ENCODE results near the gene LHPP. TPM values are rescaled to one million over a fixed set of nuclear protein-coding genes. Genes with fewer than 3 reads are reported as not detected.

Gene LHPP
- total RNA-seq, 4 donors from 2014 or later = 34.2 to 76.7 (median 38.2) TPM

- H3K27me3 ChIP-seq = no peaks in the 10 kb centered on the region
- no peak for DNase-seq
- no peak overlapping the region for H3K27ac ChIP-seq
- peaks cover 0 to 3% (median under 1%) of the 10 kb centered on the region in 4 donors for H3K4me1 ChIP-seq
- H3K9me3 ChIP-seq = no peaks in the 10 kb centered on the region
- no peaks in the 10 kb centered on the region for H3K36me3 ChIP-seq
- no peak overlapping the region for H3K4me3 ChIP-seq
- no peak for TF ChIP-seq CTCF (IDR thresholded peaks at IDR 0.05)
Observed at GRCh38 chr10:124564881-124565280, 103.3 kb downstream of the LHPP start.

- H3K27me3 ChIP-seq = no peaks in the 10 kb centered on the region
- no peak overlapping the region for H3K4me3 ChIP-seq
- peaks cover 0 to 4% (median 0%) of the 10 kb centered on the region in 4 donors for H3K4me1 ChIP-seq
- H3K9me3 ChIP-seq = no peaks in the 10 kb centered on the region
- DNase-seq = no peak
- TF ChIP-seq POLR2A (IDR thresholded peaks at IDR 0.05) (no peak), CTCF (IDR thresholded peaks at IDR 0.05) (peak in 1 of 6 experiments; percentile 6)
- no peak overlapping the region for H3K27ac ChIP-seq
- no peaks in the 10 kb centered on the region for H3K36me3 ChIP-seq
Observed at GRCh38 chr10:124565565-124566221, 104.1 kb downstream of the LHPP start.

GRCh38 chr10:124566222-124566888, 104.7 kb downstream of the LHPP start:
- no peaks in the 10 kb centered on the region for H3K9me3 ChIP-seq
- peaks cover 0 to 4% (median 0%) of the 10 kb centered on the region in 4 donors for H3K4me1 ChIP-seq
- no peak for DNase-seq
- no peaks in the 10 kb centered on the region for H3K36me3 ChIP-seq
- H3K27ac ChIP-seq = no peak overlapping the region
- TF ChIP-seq CTCF (IDR thresholded peaks at IDR 0.05) = no peak
- H3K4me3 ChIP-seq = no peak overlapping the region
- no peaks in the 10 kb centered on the region for H3K27me3 ChIP-seq

GRCh38 chr10:124566981-124567835, 105.6 kb downstream of the LHPP start:
- Histone ChIP-seq H3K9me3 (no peaks in the 10 kb centered on the region), H3K4me3 (no peak overlapping the region), H3K27me3 (no peaks in the 10 kb centered on the region), H3K27ac (no peak overlapping the region), H3K36me3 (no peaks in the 10 kb centered on the region), H3K4me1 (peaks cover 0 to 4% (median 0%) of the 10 kb centered on the region in 4 donors)
- TF ChIP-seq CTCF (IDR thresholded peaks at IDR 0.05) (no peak), POLR2A (IDR thresholded peaks at IDR 0.05) (no peak)
- DNase-seq = no peak

GRCh38 chr10:124568339-124568738, 106.7 kb downstream of the LHPP start:
- Histone ChIP-seq H3K27ac (no peak overlapping the region), H3K4me1 (peaks cover 0 to 4% (median 0%) of the 10 kb centered on the region in 4 donors), H3K9me3 (no peaks in the 10 kb centered on the region), H3K36me3 (no peaks in the 10 kb centered on the region), H3K4me3 (no peak overlapping the region), H3K27me3 (no peaks in the 10 kb centered on the region)
- no peak for DNase-seq
- TF ChIP-seq CTCF (IDR thresholded peaks at IDR 0.05) = no peak
- TF ChIP-seq POLR2A (IDR thresholded peaks at IDR 0.05) = no peak

Data from Peyer's patch (tissue), 4 donors.